Neural crest cell (in vitro differentiated cells): Measurements from ENCODE around the gene SMIM31. TPM values are rescaled to one million over a fixed set of nuclear protein-coding genes. Genes with fewer than 3 reads are reported as not detected.

Source experiments
- DNase-seq: peaks from one replicate; pipeline ENCODE4 v3.0.0; 2021; ENCODE audit warnings: low read depth, mixed read lengths, low spot score
- H3K27ac Mint-ChIP-seq: one replicate; pipeline ENCODE4 v1.8.0; 2021; ENCODE audit warnings: mild to moderate bottlenecking, mixed read lengths; ENCODE audit not compliant: unreplicated experiment
- H3K27me3 Mint-ChIP-seq: 2 replicates; pipeline ENCODE4 v1.8.0; 2021; ENCODE audit warnings: low read depth, mild to moderate bottlenecking, mixed read lengths
- H3K36me3 Mint-ChIP-seq: 2 replicates; pipeline ENCODE4 v1.8.0; 2021; ENCODE audit warnings: low read depth, mild to moderate bottlenecking, mixed read lengths
- H3K4me1 Mint-ChIP-seq: 2 replicates; pipeline ENCODE4 v1.8.0; 2021; ENCODE audit warnings: mixed read lengths
- H3K4me3 Mint-ChIP-seq: one replicate; pipeline ENCODE4 v1.8.0; 2021; ENCODE audit warnings: mild to moderate bottlenecking, mixed read lengths
- H3K9me3 Mint-ChIP-seq: 2 replicates; pipeline ENCODE4 v1.8.0; 2021; ENCODE audit warnings: mixed read lengths
- CTCF ChIP-seq: fragments of 200-600 bp; sonication (generic); conservative IDR thresholded peaks from 2 replicates; pipeline ENCODE4 v1.5.0; 2021; ENCODE audit warnings: antibody characterized with exemption, mild to moderate bottlenecking
- total RNA-seq: library from RNA; stranded (reverse); gene quantifications from 2 replicates; pipeline ENCODE4 v1.2.1, GENCODE V29; 2021

SMIM31 gene
- total RNA-seq, 1 donor from 2014 or later: not detected

GRCh38 chr4:164800786-164801185 lies 46.9 kb downstream of the SMIM31 start:
- TF ChIP-seq CTCF: peak; percentile 33
- H3K4me3 Mint-ChIP-seq: no peak overlapping the region
- no peak for DNase-seq
- no peaks in the 10 kb centered on the region for H3K36me3 Mint-ChIP-seq
- H3K9me3 Mint-ChIP-seq: no peaks in the 10 kb centered on the region
- H3K27me3 Mint-ChIP-seq: no peaks in the 10 kb centered on the region
- H3K27ac Mint-ChIP-seq: no peak overlapping the region
- peaks cover 8% of the 10 kb centered on the region for H3K4me1 Mint-ChIP-seq

- Mint-ChIP-seq H3K4me3 (no peak overlapping the region), H3K9me3 (no peaks in the 10 kb centered on the region), H3K27me3 (no peaks in the 10 kb centered on the region), H3K27ac (no peak overlapping the region), H3K4me1 (peaks cover 9% of the 10 kb centered on the region), H3K36me3 (no peaks in the 10 kb centered on the region)
- TF ChIP-seq CTCF: no peak
- DNase-seq: no peak
Measured at GRCh38 chr4:164802301-164802901, 48.5 kb downstream of the SMIM31 start.

- DNase-seq: no peak
- H3K9me3 Mint-ChIP-seq: no peaks in the 10 kb centered on the region
- H3K27ac Mint-ChIP-seq: no peak overlapping the region
- H3K4me3 Mint-ChIP-seq: no peak overlapping the region
- no peaks in the 10 kb centered on the region for H3K36me3 Mint-ChIP-seq
- TF ChIP-seq CTCF: no peak
- H3K27me3 Mint-ChIP-seq: no peaks in the 10 kb centered on the region
- peaks cover 16% of the 10 kb centered on the region for H3K4me1 Mint-ChIP-seq
Measured at GRCh38 chr4:164803702-164804101, 49.8 kb downstream of the SMIM31 start.

- Mint-ChIP-seq H3K9me3 (no peaks in the 10 kb centered on the region), H3K27me3 (no peaks in the 10 kb centered on the region), H3K27ac (no peak overlapping the region), H3K36me3 (no peaks in the 10 kb centered on the region), H3K4me3 (no peak overlapping the region), H3K4me1 (peaks cover 8% of the 10 kb centered on the region)
- TF ChIP-seq CTCF: no peak
- no peak for DNase-seq
Measured at GRCh38 chr4:164807611-164808010, 53.7 kb downstream of the SMIM31 start.

GRCh38 chr4:164813554-164813953 lies 59.6 kb downstream of the SMIM31 start:
- no peaks in the 10 kb centered on the region for H3K27me3 Mint-ChIP-seq
- no peaks in the 10 kb centered on the region for H3K9me3 Mint-ChIP-seq
- no peak for DNase-seq
- no peak overlapping the region for H3K27ac Mint-ChIP-seq
- H3K4me1 Mint-ChIP-seq: peaks cover 3% of the 10 kb centered on the region
- TF ChIP-seq CTCF: no peak
- H3K36me3 Mint-ChIP-seq: no peaks in the 10 kb centered on the region
- H3K4me3 Mint-ChIP-seq: no peak overlapping the region
